Keratinocyte (primary cell): ENCODE results near the gene TMCO4. TPM values are rescaled to one million over a fixed set of nuclear protein-coding genes. Genes with fewer than 3 reads are reported as not detected.

Source experiments
- DNase-seq: peaks from one replicate; pipeline ENCODE4 v3.0.0-alpha.2; 2011; ENCODE audit warnings: low read depth, missing footprints, low spot score
- FAIRE-seq: peaks from 2 replicates; lab custom pipeline; 2011; peaks lifted over from hg19 to GRCh38; lab: Jason Lieb, UNC
- H2AFZ ChIP-seq: 2 replicates; pipeline ENCODE4 v1.6.0; 2012; ENCODE audit warnings: low read length, control low read depth, inconsistent platforms; ENCODE audit not compliant: control insufficient read depth
- H3K27ac ChIP-seq: 2 replicates; pipeline ENCODE4 v1.5.1; 2011; ENCODE audit warnings: low read length; ENCODE audit not compliant: control insufficient read depth, insufficient read depth
- H3K27me3 ChIP-seq: 3 replicates; pipeline ENCODE4 v1.6.0; 2011; ENCODE audit warnings: low read length; ENCODE audit not compliant: control insufficient read depth, insufficient read depth; ENCODE audit errors: extremely low read depth
- H3K36me3 ChIP-seq, 2 experiments: 2 replicates in 1 of 2; 3 replicates in 1 of 2; pipeline ENCODE4 v1.5.1; 2011; ENCODE audit warnings: low read length in 2 of 2, mild to moderate bottlenecking in 1 of 2; ENCODE audit not compliant: control insufficient read depth in 2 of 2, insufficient read depth in 2 of 2; ENCODE audit errors: extremely low read depth in 1 of 2
- H3K4me1 ChIP-seq: 3 replicates; pipeline ENCODE4 v1.5.1; 2011; ENCODE audit warnings: low read length; ENCODE audit not compliant: control insufficient read depth, insufficient read depth; ENCODE audit errors: extremely low read depth
- H3K4me2 ChIP-seq: 3 replicates; pipeline ENCODE4 v1.6.0; 2011; ENCODE audit warnings: low read depth, low read length; ENCODE audit not compliant: control insufficient read depth, insufficient read depth; ENCODE audit errors: extremely low read depth
- H3K4me3 ChIP-seq, 3 experiments: fragments of 200-600 bp in 1 of 3; sonication (generic) in 1 of 3; 2 replicates in 2 of 3; 3 replicates in 1 of 3; pipeline ENCODE4 v1.5.1; 2011 to 2016; ENCODE audit warnings: low read length in 3 of 3, mild to moderate bottlenecking in 3 of 3, control low read depth in 2 of 3, inconsistent platforms in 1 of 3, low read depth in 1 of 3, mixed read lengths in 1 of 3, mixed run types in 1 of 3, moderate library complexity in 1 of 3; ENCODE audit not compliant: control insufficient read depth in 2 of 3, insufficient read depth in 2 of 3; ENCODE audit errors: extremely low read depth in 1 of 3
- H3K79me2 ChIP-seq: 2 replicates; pipeline ENCODE4 v1.6.0; 2012; ENCODE audit warnings: low read length; ENCODE audit not compliant: control insufficient read depth, insufficient read depth
- H3K9ac ChIP-seq: 3 replicates; pipeline ENCODE4 v1.6.0; 2011; ENCODE audit warnings: low read length; ENCODE audit not compliant: control insufficient read depth, insufficient read depth; ENCODE audit errors: extremely low read depth
- H3K9me1 ChIP-seq: 3 replicates; pipeline ENCODE4 v1.6.0; 2011; ENCODE audit warnings: low read length; ENCODE audit not compliant: control insufficient read depth, insufficient read depth; ENCODE audit errors: extremely low read depth
- H3K9me3 ChIP-seq: 2 replicates; pipeline ENCODE4 v1.5.1; 2012; ENCODE audit warnings: low read depth, low read length; ENCODE audit not compliant: control insufficient read depth
- H4K20me1 ChIP-seq: 3 replicates; pipeline ENCODE4 v1.6.0; 2011; ENCODE audit warnings: low read length; ENCODE audit not compliant: control insufficient read depth, insufficient read depth; ENCODE audit errors: extremely low read depth
- EZH2 ChIP-seq: IDR thresholded peaks from one replicate; pipeline ENCODE4 v1.6.1; 2012; ENCODE audit warnings: inconsistent platforms, mild to moderate bottlenecking, low read length, moderate library complexity
- dilution Hi-C: fragments of 300-500 bp; cut with MboI; formaldehyde crosslinking; loops from one replicate; pipeline ENCODE4 v1.7.0; 2020; ENCODE audit warnings: low sequenced_read_pairs; ENCODE audit not compliant: extremely low pct_ligation_motif_present
- polyA plus RNA-seq, 5 experiments: library from polyadenylated mRNA; depleted of rRNA in 3 of 5; stranded (reverse) in 3 of 5; stranded (forward) in 1 of 5; unstranded in 1 of 5; fragments of >200 nt; gene quantifications; 1 replicate in 1 of 5; 2 replicates in 3 of 5; 3 replicates in 1 of 5; pipeline versions ENCODE4 v1.2.1 to v1.2.3, GENCODE V29; 2011 to 2012; ENCODE audit warnings: missing spikeins in 2 of 5, low read depth in 1 of 5, low replicate concordance in 1 of 5
- TF ChIP-seq, protein P1 (sequence below), 3 experiments: IDR thresholded peaks in 1 of 3; conservative IDR thresholded peaks in 1 of 3; optimal IDR thresholded peaks in 1 of 3; 2 replicates in 2 of 3; 3 replicates in 1 of 3; pipeline versions ENCODE3 to v1.5.1; 2011; ENCODE audit warnings: low read length in 3 of 3, mild to moderate bottlenecking in 3 of 3, moderate library complexity in 2 of 3, control low read depth in 1 of 3, inconsistent platforms in 1 of 3; ENCODE audit not compliant: insufficient read depth in 2 of 3; ENCODE audit errors: extremely low read depth in 1 of 3

The TMCO4 gene
- polyA plus RNA-seq, 1 donor (not counting 4 experiments of a cell fraction or from before 2014, with no cell fraction given): 1.2 TPM

DNA sequence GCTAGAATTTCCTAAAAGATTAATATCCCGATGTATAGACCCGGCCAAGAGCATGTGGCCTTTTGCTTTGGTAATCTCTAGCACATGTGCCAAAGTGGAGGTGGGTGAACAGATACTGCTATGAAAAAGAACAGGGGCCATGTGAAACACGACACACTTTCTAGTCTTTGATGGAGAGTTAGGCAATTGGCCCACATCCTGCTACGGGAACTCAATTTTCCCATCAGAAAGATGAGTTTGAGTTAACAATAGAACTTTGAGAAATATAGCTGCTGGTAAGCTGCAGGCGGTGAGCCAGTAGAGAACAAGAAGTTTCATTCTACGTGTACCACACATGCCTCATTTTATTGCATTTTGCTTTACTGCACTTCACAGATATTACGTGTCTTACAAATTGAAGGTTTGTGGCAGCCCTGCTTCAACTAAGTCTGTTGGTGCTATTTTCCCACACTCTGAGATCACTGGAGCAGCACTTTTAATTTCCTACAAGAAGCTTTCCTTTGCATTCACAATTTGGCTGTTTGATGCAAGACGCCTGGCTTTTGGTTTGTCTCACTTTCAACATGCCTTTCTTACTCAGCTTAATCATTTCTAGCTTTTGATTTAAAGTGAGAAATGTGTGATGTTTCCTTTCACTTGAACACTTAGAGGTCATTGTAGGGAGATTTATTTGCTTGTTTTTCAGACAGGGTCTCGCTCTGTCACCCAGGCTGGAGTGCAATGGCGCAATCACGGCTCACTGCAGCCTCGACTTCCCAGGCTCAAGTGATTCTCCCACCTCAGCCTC is 88.7 kb downstream of the TMCO4 start:
- Histone ChIP-seq H3K27ac (no peak overlapping the region), H3K79me2 (no peaks in the 10 kb centered on the region), H3K9me1 (no peaks in the 10 kb centered on the region), H3K36me3 (no peaks in the 10 kb centered on the region), H3K4me1 (no peaks in the 10 kb centered on the region), H3K4me2 (no peak overlapping the region), H2AFZ (no peak overlapping the region), H4K20me1 (no peaks in the 10 kb centered on the region), H3K4me3 (no peak overlapping the region), H3K9me3 (no peaks in the 10 kb centered on the region), H3K27me3 (no peaks in the 10 kb centered on the region), H3K9ac (no peak overlapping the region)
- FAIRE-seq (no peak), DNase-seq (no peak)
- TF ChIP-seq, protein P1, sequence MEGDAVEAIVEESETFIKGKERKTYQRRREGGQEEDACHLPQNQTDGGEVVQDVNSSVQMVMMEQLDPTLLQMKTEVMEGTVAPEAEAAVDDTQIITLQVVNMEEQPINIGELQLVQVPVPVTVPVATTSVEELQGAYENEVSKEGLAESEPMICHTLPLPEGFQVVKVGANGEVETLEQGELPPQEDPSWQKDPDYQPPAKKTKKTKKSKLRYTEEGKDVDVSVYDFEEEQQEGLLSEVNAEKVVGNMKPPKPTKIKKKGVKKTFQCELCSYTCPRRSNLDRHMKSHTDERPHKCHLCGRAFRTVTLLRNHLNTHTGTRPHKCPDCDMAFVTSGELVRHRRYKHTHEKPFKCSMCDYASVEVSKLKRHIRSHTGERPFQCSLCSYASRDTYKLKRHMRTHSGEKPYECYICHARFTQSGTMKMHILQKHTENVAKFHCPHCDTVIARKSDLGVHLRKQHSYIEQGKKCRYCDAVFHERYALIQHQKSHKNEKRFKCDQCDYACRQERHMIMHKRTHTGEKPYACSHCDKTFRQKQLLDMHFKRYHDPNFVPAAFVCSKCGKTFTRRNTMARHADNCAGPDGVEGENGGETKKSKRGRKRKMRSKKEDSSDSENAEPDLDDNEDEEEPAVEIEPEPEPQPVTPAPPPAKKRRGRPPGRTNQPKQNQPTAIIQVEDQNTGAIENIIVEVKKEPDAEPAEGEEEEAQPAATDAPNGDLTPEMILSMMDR (optimal IDR thresholded peaks at IDR 0.05 in 1 of 3, IDR thresholded peaks at IDR 0.05 in 1 of 3, conservative IDR thresholded peaks at IDR 0.05 in 1 of 3; ENCODE audit: extremely low read depth in 1 of 3, insufficient read depth in 2 of 3, low read length in 3 of 3): no peak
- no peak for TF ChIP-seq EZH2
- dilution Hi-C loops: no loop called here

DNA sequence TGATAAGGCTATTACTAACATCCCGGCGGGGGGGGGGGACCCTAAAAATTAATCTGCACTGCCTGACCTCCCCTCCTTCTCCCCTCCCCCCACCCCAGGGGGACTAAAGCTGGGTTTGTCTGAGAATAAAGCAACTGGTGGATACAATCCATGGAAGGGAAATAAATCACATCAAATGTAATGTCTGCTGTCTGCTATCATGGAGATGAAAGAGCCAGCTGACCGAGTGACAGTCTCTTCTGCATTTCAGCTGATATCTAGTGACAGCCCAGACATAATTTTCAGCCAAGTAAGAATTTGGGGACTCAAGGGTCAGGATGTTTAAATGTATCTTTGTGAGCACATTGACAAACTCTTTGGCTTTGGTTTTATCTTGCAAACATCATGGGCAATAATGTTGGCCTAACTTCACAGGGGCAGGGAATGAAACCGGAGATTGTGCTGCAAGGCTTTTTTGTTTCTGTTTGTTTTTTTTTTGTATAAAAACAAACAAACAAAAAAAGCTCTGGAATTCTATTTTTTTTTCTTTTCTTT is 90.4 kb downstream of the TMCO4 start:
- no peak overlapping the region for H3K4me3 ChIP-seq
- no peak for DNase-seq
- no peak overlapping the region for H3K4me2 ChIP-seq
- no peak overlapping the region for H3K27ac ChIP-seq
- H2AFZ ChIP-seq: no peak overlapping the region
- H3K4me1 ChIP-seq: no peaks in the 10 kb centered on the region
- dilution Hi-C loops: no loop called here
- no peak overlapping the region for H3K9ac ChIP-seq
- no peaks in the 10 kb centered on the region for H3K9me3 ChIP-seq
- H3K27me3 ChIP-seq: no peaks in the 10 kb centered on the region
- no peaks in the 10 kb centered on the region for H3K79me2 ChIP-seq
- H4K20me1 ChIP-seq: no peaks in the 10 kb centered on the region
- no peak for FAIRE-seq
- H3K36me3 ChIP-seq: no peaks in the 10 kb centered on the region
- no peaks in the 10 kb centered on the region for H3K9me1 ChIP-seq
- TF ChIP-seq, protein P1 (optimal IDR thresholded peaks at IDR 0.05 in 1 of 3, IDR thresholded peaks at IDR 0.05 in 1 of 3, conservative IDR thresholded peaks at IDR 0.05 in 1 of 3; ENCODE audit: extremely low read depth in 1 of 3, insufficient read depth in 2 of 3, low read length in 3 of 3): no peak
- TF ChIP-seq EZH2: no peak
